Gastrocnemius medialis (tissue), 4 donors: ENCODE results near the gene GYG2.
A peak's percentile ranks its signal among the peaks of the same experiment; 100 is the strongest.

Experiments used
- POLR2A ChIP-seq, 2 donors: fragments of 450-650 bp; IDR thresholded peaks; one replicate each; pipeline ENCODE4 v1.6.1; 2017; ENCODE audit warnings: antibody characterized with exemption in 2 of 2, mild to moderate bottlenecking in 2 of 2, moderate library complexity in 2 of 2
- TF ChIP-seq, protein P1 (sequence below), 5 experiments: fragments of 450-650 bp in 3 of 5; fragments of 200-600 bp in 2 of 5; sonication (generic) in 2 of 5; IDR thresholded peaks in 4 of 5; conservative IDR thresholded peaks in 1 of 5; 1 replicate in 4 of 5; 2 replicates in 1 of 5; pipeline ENCODE4 v1.5.1; 2016 to 2019; ENCODE audit warnings: antibody characterized with exemption in 5 of 5, mild to moderate bottlenecking in 3 of 5, moderate library complexity in 3 of 5

DNA sequence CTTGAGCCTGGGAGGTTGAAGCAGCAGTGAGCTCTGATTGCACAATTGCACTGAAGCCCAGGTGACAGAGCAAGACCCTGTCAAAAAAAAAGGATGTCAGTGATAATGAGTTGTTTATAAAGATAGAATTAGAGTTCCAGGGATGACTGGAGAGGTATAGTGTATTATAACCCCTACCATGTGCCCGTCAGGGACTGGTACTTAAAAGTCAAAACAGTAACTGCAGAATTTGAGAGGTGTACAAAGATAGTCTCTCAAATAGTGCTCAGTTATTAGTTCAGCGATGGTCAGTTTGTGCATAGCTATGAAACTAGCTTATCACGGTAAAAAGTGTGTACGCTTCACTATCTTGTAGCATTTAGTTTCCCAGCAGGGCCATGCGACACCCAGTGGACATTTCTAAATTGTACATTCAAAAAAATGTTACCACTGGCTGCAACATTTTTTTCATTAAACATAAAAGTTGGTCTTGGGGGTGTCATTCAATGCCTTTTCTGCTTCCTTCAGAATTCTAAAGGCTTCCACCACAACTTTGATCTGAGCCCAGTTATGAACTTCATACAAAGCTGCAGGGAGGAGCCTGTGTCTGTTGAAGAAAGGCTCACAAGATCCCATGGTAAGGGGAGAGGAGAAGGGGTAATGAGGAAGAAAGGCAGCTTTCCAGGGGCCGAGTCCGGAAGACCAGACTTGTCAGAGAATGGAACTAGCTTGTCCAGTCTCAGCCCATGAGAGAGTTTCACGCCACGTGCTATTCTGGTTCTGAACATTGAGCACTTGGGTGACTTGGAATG lies 9.2 kb upstream of the GYG2 start:
- TF ChIP-seq, protein P1, sequence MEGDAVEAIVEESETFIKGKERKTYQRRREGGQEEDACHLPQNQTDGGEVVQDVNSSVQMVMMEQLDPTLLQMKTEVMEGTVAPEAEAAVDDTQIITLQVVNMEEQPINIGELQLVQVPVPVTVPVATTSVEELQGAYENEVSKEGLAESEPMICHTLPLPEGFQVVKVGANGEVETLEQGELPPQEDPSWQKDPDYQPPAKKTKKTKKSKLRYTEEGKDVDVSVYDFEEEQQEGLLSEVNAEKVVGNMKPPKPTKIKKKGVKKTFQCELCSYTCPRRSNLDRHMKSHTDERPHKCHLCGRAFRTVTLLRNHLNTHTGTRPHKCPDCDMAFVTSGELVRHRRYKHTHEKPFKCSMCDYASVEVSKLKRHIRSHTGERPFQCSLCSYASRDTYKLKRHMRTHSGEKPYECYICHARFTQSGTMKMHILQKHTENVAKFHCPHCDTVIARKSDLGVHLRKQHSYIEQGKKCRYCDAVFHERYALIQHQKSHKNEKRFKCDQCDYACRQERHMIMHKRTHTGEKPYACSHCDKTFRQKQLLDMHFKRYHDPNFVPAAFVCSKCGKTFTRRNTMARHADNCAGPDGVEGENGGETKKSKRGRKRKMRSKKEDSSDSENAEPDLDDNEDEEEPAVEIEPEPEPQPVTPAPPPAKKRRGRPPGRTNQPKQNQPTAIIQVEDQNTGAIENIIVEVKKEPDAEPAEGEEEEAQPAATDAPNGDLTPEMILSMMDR (IDR thresholded peaks at IDR 0.05 in 4 of 5, conservative IDR thresholded peaks at IDR 0.05 in 1 of 5): peak in 1 of 5 experiments; percentile 31
- no peak for TF ChIP-seq POLR2A (IDR thresholded peaks at IDR 0.05)
